K562 (cell line): Measurements from ENCODE around the gene GP1BB.

Experiments used
- CTCF ChIP-seq, 3 experiments: IDR thresholded peaks in 2 of 3; conservative IDR thresholded peaks in 1 of 3; 2 replicates each; pipeline ENCODE4 v1.5.1; 2011 to 2012; ENCODE audit warnings: low read length in 3 of 3, mild to moderate bottlenecking in 3 of 3, control low read depth in 2 of 3, improper control_type of control experiment in 1 of 3, inconsistent platforms in 1 of 3, low read depth in 1 of 3, mixed read lengths in 1 of 3, moderate library complexity in 1 of 3; ENCODE audit not compliant: insufficient read depth in 2 of 3
- JUN ChIP-seq, 2 experiments: sonication (generic) in 1 of 2; formaldehyde crosslinking in 1 of 2; IDR thresholded peaks; 2 replicates each; pipeline versions ENCODE4 v1.6.1 to v1.8.0; 2012 to 2022; ENCODE audit warnings: borderline replicate concordance in 2 of 2, mild to moderate bottlenecking in 2 of 2, improper control_type of control experiment in 1 of 2, low read depth in 1 of 2, low read length in 1 of 2, missing genetic modification reagents in 1 of 2
- JUNB ChIP-seq: fragments of 450-650 bp; formaldehyde crosslinking; conservative IDR thresholded peaks from 2 replicates; pipeline ENCODE4 v1.4.0; 2020; ENCODE audit warnings: mild to moderate bottlenecking
- KAT8 ChIP-seq: fragments of 450-650 bp; IDR thresholded peaks from 2 replicates; pipeline ENCODE4 v1.6.1; 2016; ENCODE audit warnings: low read depth, mild to moderate bottlenecking
- MEF2A ChIP-seq: IDR thresholded peaks from 2 replicates; pipeline ENCODE4 v1.6.1; 2011; ENCODE audit warnings: low read depth, mild to moderate bottlenecking, low read length, moderate library complexity; ENCODE audit not compliant: control insufficient read depth
- SMC3 ChIP-seq: conservative IDR thresholded peaks from 2 replicates; pipeline ENCODE4 v1.6.1; 2011; ENCODE audit warnings: low read depth, low read length, improper control_type of control experiment; ENCODE audit not compliant: insufficient read depth
- SRF ChIP-seq, 2 experiments: fragments of 250-450, 450-650 bp in 1 of 2; sonication (Bioruptor Pico) in 1 of 2; sonication (generic) in 1 of 2; formaldehyde crosslinking; IDR thresholded peaks; 2 replicates each; pipeline versions ENCODE4 v1.5.0 to v1.5.1; 2020 to 2022; ENCODE audit warnings: mild to moderate bottlenecking in 1 of 2, missing genetic modification reagents in 1 of 2
- STAT5A ChIP-seq: IDR thresholded peaks from 2 replicates; pipeline ENCODE4 v1.6.1; 2012; ENCODE audit warnings: low read length, inconsistent platforms, borderline replicate concordance
- XRCC5 ChIP-seq: fragments of 200-400 bp; formaldehyde crosslinking; IDR thresholded peaks from 2 replicates; pipeline ENCODE4 v1.6.1; 2017; ENCODE audit warnings: low read depth, mild to moderate bottlenecking, low read length
- ZBTB17 ChIP-seq: fragments of 450-650 bp; formaldehyde crosslinking; IDR thresholded peaks from 2 replicates; pipeline ENCODE4 v1.4.0; 2020; ENCODE audit warnings: mild to moderate bottlenecking
- ZNF232 ChIP-seq: sonication (generic); formaldehyde crosslinking; IDR thresholded peaks from 2 replicates; pipeline ENCODE4 v1.8.0; 2022; ENCODE audit warnings: mild to moderate bottlenecking, missing genetic modification reagents
- TF ChIP-seq, protein P1 (sequence below), 3 experiments: fragments of 200-800 bp in 1 of 3; fragments of 250-450 bp in 1 of 3; fragments of 450-650 bp in 1 of 3; sonication (Bioruptor Pico) in 1 of 3; sonication (Bioruptor generic) in 1 of 3; formaldehyde crosslinking in 1 of 3; IDR thresholded peaks; 2 replicates each; pipeline versions ENCODE4 v1.6.1 to v1.8.0; 2016 to 2022; ENCODE audit warnings: mild to moderate bottlenecking in 2 of 3, missing genetic modification characterization in 2 of 3, missing compliant biosample characterization in 1 of 3, moderate library complexity in 1 of 3
- TF ChIP-seq, protein P2 (sequence below): fragments of 450-650 bp; IDR thresholded peaks from one replicate; pipeline ENCODE4 v1.6.1; 2018; ENCODE audit warnings: mild to moderate bottlenecking, moderate library complexity; ENCODE audit not compliant: partially characterized antibody
- TF ChIP-seq, protein P3 (sequence below): fragments of 250-450 bp; sonication (Bioruptor Pico); IDR thresholded peaks from 2 replicates; pipeline ENCODE4 v1.5.0; 2020; ENCODE audit warnings: mild to moderate bottlenecking

GRCh38 chr22:19739911-19740449 lies 16.6 kb downstream of the GP1BB start:
- TF ChIP-seq ZNF232 (CRISPR knock-in tag): no peak
- TF ChIP-seq CTCF (IDR thresholded peaks at IDR 0.05 in 2 of 3, conservative IDR thresholded peaks at IDR 0.05 in 1 of 3; ENCODE audit: insufficient read depth in 2 of 3, low read depth in 1 of 3, low read length in 3 of 3): peak; percentile 6 to 25 (median 17); a peak in 1 of 6 replicates
- TF ChIP-seq, protein P1, sequence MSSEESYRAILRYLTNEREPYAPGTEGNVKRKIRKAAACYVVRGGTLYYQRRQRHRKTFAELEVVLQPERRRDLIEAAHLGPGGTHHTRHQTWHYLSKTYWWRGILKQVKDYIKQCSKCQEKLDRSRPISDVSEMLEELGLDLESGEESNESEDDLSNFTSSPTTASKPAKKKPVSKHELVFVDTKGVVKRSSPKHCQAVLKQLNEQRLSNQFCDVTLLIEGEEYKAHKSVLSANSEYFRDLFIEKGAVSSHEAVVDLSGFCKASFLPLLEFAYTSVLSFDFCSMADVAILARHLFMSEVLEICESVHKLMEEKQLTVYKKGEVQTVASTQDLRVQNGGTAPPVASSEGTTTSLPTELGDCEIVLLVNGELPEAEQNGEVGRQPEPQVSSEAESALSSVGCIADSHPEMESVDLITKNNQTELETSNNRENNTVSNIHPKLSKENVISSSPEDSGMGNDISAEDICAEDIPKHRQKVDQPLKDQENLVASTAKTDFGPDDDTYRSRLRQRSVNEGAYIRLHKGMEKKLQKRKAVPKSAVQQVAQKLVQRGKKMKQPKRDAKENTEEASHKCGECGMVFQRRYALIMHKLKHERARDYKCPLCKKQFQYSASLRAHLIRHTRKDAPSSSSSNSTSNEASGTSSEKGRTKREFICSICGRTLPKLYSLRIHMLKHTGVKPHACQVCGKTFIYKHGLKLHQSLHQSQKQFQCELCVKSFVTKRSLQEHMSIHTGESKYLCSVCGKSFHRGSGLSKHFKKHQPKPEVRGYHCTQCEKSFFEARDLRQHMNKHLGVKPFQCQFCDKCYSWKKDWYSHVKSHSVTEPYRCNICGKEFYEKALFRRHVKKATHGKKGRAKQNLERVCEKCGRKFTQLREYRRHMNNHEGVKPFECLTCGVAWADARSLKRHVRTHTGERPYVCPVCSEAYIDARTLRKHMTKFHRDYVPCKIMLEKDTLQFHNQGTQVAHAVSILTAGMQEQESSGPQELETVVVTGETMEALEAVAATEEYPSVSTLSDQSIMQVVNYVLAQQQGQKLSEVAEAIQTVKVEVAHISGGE (CRISPR knock-in tag; IDR thresholded peaks at IDR 0.05): no peak
- TF ChIP-seq, protein P2, sequence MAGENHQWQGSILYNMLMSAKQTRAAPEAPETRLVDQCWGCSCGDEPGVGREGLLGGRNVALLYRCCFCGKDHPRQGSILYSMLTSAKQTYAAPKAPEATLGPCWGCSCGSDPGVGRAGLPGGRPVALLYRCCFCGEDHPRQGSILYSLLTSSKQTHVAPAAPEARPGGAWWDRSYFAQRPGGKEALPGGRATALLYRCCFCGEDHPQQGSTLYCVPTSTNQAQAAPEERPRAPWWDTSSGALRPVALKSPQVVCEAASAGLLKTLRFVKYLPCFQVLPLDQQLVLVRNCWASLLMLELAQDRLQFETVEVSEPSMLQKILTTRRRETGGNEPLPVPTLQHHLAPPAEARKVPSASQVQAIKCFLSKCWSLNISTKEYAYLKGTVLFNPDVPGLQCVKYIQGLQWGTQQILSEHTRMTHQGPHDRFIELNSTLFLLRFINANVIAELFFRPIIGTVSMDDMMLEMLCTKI: no peak
- no peak for TF ChIP-seq JUN (IDR thresholded peaks at IDR 0.05; ENCODE audit: borderline replicate concordance, low read depth, low read length)
- TF ChIP-seq JUN (CRISPR knock-in tag; IDR thresholded peaks at IDR 0.05; ENCODE audit: borderline replicate concordance): no peak
- TF ChIP-seq MEF2A: no peak
- TF ChIP-seq SRF (CRISPR knock-in tag; IDR thresholded peaks at IDR 0.05): no peak
- no peak for TF ChIP-seq XRCC5
- no peak for TF ChIP-seq JUNB (CRISPR knock-in tag)
- no peak for TF ChIP-seq ZBTB17
- no peak for TF ChIP-seq STAT5A
- no peak for TF ChIP-seq SMC3
- TF ChIP-seq, protein P3, sequence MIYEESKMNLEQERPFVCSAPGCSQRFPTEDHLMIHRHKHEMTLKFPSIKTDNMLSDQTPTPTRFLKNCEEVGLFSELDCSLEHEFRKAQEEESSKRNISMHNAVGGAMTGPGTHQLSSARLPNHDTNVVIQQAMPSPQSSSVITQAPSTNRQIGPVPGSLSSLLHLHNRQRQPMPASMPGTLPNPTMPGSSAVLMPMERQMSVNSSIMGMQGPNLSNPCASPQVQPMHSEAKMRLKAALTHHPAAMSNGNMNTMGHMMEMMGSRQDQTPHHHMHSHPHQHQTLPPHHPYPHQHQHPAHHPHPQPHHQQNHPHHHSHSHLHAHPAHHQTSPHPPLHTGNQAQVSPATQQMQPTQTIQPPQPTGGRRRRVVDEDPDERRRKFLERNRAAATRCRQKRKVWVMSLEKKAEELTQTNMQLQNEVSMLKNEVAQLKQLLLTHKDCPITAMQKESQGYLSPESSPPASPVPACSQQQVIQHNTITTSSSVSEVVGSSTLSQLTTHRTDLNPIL (CRISPR knock-in tag): no peak
- no peak for TF ChIP-seq KAT8
